Stimulated activated naive CD8-positive, alpha-beta T cell treated with anti-CD3 and anti-CD28 coated beads, Interleukin-15, Interleukin-2, amounts not matched to agents 100 U/mL and 50 U/mL, for 24 hours (primary cell): ENCODE results near the gene PHF19.

ENCODE experiments used
- ATAC-seq: fragments of 150-1000 bp; cut with Tn5 transposase; one replicate; pipeline ENCODE4 v1.10.0; 2021
- DNase-seq: peaks from one replicate; pipeline ENCODE4 v3.0.0; 2021

Gene PHF19

DNA sequence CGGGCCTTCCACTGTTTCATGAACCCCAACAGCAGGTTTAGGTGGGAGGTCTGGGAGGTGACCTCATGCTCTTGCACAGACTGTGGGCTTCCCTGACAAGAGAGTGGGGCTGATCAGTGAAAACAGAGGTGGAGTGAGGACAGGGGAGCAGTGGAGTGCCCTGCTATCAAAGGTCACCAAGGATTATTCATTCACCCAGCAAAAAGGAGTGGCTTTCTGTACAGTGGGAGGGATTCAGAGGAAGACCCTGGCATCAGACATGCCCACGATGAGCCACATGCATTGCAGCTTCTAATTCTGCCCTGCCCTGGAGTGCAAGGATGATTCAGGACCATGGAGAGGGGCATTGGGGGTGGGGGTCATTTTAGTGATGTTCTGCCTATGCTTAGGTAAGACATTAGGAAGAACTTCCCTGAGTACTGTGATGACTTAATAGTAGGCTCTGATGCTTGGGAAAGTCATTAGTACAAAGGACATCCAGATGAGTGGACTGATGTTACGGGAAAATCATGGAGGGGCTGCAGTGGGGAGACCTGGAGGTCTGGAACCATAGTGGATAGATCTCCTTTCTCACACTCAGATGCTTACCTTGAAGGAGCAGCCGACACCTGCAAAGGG is 36.8 kb upstream of the PHF19 start:
- ATAC-seq (peak; percentile 64), DNase-seq (peak; percentile 66)

- ATAC-seq, result no peak
- no peak for DNase-seq
Measured at GRCh38 chr9:120912958-120913646, 36.1 kb upstream of the PHF19 start.

DNA sequence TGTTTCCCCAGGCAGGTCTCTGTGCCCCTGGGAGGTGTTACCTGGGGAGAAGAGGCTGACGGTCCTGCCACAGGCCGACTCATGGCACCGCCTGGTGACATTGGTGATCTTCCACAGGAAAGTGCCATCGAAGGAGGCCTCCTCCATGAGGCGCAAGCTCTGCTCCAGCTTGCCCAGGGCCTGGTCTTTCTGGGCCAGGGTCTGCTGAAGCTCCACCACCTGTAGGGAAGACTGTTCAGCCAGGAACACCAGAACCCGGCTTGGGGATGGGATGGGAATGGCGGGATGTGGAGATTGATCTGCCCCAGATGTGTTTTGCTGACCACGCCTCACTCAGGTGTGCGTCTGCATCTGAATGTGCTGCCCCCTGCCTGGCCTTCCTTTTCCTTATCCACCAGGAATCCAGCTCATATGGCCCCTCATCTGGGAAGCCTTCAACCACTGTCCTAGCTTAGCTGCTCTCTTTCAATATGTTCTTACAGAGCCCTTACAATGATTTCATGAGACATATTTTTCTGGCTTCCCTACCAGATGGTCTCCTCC is 34.4 kb upstream of the PHF19 start:
- ATAC-seq (no peak), DNase-seq (no peak)

- DNase-seq, result no peak
- ATAC-seq, result peak; percentile 44
Measured at GRCh38 chr9:120910643-120911042, 33.7 kb upstream of the PHF19 start.

- DNase-seq (peak; percentile 76), ATAC-seq (peak; percentile 58)
Measured at GRCh38 chr9:120909904-120910303, 32.9 kb upstream of the PHF19 start.

- DNase-seq (peak; percentile 49), ATAC-seq (peak; percentile 10)
Measured at GRCh38 chr9:120905315-120906164, 28.6 kb upstream of the PHF19 start.

- peak; percentile 21 for DNase-seq
- ATAC-seq, result no peak
Measured at GRCh38 chr9:120904978-120905301, 28.0 kb upstream of the PHF19 start.

DNA sequence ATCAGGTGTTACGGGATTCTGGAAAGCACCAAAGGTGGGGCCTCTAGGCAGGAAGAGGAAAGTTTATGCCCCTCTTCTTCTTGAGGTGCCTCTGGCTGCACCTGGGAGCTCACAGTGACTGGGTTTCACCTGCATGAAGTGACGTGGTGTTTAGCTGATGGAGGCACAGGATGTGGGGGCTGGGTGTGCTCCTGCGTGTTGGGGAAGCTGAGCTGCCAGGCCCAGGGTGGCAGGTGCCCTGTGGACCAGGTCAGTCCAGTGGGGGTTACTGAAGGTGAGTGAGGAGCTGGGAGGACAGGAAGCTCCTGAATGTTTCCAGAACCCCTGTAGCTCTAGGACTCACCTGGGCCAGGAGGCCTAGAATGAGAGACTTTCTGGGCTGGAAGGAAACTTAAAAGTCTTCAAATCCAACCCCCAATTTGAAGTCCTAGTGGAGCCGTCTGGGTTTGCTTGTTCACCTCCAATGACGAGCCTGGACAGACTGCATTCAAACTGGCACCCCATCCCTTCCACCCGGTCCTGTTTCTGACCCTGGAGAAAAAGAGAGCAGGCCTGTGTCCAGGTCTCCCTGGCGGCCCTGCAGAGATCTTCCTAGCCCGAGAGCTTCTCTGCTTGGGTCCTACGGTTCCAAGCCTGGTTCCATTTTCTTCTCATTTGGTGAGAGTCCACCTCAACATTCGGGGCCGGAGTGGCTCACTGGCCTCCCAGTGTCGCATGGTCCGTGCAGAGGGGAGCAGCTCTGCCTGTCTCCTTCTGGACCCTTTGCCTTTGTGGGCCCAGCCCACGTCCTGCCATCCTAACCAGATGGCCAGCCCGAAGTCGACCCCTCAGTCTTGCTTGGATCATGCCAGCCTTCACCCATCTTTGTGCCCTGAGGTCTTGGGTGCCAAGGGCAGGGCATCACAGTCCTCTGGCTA is 27.3 kb upstream of the PHF19 start:
- DNase-seq (peak; percentile 42), ATAC-seq (no peak)

- no peak for ATAC-seq
- DNase-seq, result peak; percentile 21
Measured at GRCh38 chr9:120902569-120903535, 25.9 kb upstream of the PHF19 start.

DNA sequence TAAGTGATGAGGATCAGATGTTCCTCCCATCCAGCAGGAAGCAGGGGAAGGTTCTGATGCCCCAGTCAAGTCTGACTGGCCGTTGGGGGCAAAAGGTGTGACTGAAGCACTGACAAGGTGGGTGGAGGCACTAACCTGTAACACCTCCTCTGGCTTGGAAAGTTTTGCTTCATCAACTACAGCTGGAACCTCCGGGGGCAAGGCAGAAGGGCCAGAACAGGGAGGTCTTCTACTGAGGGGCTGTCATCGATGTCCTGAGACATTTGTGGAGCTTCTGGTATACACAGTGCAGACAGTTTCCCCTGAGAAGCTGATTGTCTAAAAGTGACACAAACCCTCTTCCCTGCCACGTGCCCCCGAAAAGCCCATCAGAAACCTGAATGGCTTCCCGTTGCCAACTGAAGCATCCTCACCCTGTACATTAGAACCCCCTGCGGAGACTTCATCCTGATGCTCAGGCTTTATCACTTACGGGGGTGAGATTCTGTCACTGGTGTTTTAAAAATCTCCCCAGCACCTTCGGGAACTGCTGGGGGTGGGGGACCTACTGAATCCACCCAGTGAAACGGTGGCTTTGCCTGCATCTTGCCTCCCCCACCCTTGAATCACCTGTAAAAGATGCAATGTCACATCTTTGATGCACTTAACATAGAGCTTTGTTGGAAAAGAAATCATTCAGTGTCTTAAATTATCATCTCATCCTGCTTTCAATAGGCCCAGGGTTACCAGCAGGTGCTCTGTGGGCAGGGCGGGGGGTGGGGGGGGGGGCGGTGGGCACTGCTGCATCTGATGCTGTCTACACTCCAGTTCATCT is 25.0 kb upstream of the PHF19 start:
- DNase-seq (peak; percentile 42), ATAC-seq (peak; percentile 3)

- peak; percentile 36 for DNase-seq
- no peak for ATAC-seq
Measured at GRCh38 chr9:120900824-120901223, 23.8 kb upstream of the PHF19 start.

DNA sequence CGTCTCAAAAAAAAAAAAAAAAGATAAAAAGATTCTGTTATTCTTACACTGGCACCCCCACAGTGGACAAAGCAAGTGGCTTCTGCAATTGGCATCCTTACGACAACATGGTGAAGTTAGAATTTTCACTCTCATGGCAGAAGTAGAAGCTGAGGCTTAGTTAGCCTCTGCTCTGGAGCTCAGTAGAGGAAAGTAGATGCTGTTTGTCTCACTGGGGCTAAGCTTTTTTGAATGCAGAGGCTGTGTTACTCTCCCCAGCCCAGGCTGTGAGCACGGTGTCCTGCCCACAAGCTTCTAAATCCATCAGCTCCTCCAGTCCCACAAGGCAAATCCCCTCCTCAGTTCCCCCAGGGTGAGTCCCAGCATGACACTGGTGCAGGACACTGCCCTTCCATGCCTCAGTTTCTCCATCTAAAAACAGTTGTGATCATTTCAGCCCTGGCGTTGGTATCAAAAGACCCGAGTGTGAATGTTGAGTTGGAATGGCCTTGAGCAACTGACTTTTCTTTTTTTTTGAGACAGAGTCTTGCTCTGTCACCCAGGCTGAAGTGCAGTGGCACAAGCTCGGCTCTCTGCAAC is 22.6 kb upstream of the PHF19 start:
- ATAC-seq (peak; percentile 2), DNase-seq (peak; percentile 42)

DNA sequence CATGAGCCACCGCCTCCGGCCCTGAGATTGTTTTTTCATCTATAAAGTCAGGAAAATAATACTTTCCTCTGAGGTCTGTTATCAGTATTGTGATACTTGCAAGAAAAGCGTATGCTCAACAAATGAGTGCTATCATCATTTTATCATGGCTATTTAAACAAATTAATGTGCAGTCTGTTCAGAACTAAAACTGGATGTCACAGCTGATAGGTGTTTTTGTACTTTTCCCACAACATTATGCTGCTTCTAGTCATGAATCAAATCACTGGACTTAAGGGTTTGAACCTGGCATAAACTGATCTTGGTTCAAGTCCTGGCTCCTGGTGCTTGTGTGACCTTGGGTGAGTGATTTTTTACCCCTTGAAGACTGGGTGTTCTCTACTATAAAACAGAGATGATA is 21.4 kb upstream of the PHF19 start:
- no peak for ATAC-seq
- DNase-seq, result no peak

DNA sequence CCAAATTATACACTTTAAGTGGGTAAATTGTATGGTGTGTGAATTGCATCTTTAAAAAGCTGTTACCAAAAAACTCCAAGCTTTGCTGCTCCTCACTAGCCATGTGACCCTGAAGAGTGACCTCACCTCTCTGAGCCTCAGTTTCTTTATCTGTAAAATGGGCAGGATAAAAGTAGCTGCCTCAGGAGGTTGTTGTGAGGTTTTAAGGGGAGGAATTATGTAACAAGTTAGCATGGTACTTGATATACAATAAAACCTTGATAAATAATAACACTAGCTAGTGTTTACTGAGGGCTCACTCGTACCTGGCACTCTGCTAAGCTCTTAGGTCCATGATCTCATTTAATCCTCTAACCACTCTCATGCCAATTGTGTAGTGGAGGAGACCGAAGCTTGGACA is 19.0 kb upstream of the PHF19 start:
- ATAC-seq (no peak), DNase-seq (no peak)

DNA sequence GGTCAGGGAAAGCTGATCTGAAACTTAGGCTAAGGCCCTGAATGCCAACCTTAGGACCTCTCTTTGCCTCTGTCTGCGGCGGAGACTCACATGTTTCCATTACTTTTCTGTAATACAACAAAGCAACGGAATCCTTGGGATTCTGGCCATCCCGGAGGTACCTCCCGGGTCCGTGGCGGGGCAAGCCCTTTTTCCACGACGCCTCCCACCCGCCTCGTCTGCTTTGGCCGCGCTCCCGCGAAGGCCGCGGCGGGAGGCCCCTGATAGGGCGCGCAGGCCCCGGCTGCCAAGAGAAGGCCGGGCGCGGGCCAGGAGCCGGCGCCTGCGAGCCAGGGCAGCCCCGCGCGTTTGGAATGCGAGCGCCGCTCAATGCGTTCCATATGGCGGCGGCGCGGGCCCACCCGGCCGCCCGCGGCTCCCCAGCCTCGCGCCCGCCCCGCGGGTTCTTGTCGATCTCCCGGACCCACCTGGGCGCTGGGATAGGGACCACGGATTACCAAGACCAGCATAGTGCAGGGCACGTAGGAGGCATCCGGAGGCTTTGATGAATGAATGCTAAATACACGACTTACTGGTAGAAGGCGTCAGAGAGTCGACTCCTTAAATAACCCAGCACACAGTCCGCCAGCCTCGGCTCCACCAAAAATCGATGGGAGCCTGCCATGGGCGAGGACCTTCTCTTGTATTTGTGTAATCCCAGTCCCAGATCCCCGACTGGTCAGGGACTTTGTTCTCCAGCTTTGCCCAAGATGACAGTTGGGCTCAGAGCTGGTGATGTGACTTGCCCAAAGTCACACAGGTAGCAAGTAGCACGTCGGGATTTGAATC is 17.5 kb upstream of the PHF19 start:
- ATAC-seq (no peak), DNase-seq (no peak)

GRCh38 chr9:120893611-120894307 is 16.8 kb upstream of the PHF19 start:
- ATAC-seq, result peak; percentile 6

GRCh38 chr9:120892748-120893610 is 16.0 kb upstream of the PHF19 start:
- ATAC-seq (peak; percentile 55), DNase-seq (peak; percentile 60)

More at GRCh38 chr9:120893611-120894307, 16.8 kb upstream of the PHF19 start:
- peak; percentile 17 for DNase-seq
